Parathyroid adenoma (tissue), 2 donors: ENCODE results near the gene ABHD4.

ENCODE experiments used
- H2AFZ ChIP-seq: fragments of 300-600 bp; sonication (generic); one replicate; pipeline ENCODE4 v1.7.0; 2017; ENCODE audit warnings: antibody characterized with exemption, mild to moderate bottlenecking
- H3K27ac ChIP-seq: fragments of 300-600 bp; sonication (generic); one replicate; pipeline ENCODE4 v1.7.0; 2017
- H3K27me3 ChIP-seq: fragments of 300-600 bp; sonication (generic); one replicate; pipeline ENCODE4 v1.7.0; 2017; ENCODE audit warnings: low read length; ENCODE audit not compliant: control insufficient read depth, insufficient read depth
- H3K36me3 ChIP-seq: fragments of 300-600 bp; sonication (generic); one replicate; pipeline ENCODE4 v1.7.0; 2017; ENCODE audit warnings: low read length; ENCODE audit not compliant: control insufficient read depth, insufficient read depth
- H3K4me1 ChIP-seq: fragments of 300-600 bp; sonication (generic); one replicate; pipeline ENCODE4 v1.7.0; 2017; ENCODE audit warnings: control low read depth
- H3K4me2 ChIP-seq: fragments of 300-600 bp; sonication (generic); one replicate; pipeline ENCODE4 v1.7.0; 2017; ENCODE audit warnings: low read length
- H3K4me3 ChIP-seq: fragments of 300-600 bp; sonication (generic); one replicate; pipeline ENCODE4 v1.7.0; 2017; ENCODE audit warnings: low read depth, low read length
- H3K79me2 ChIP-seq: fragments of 300-600 bp; sonication (generic); one replicate; pipeline ENCODE4 v1.7.0; 2017; ENCODE audit warnings: control low read depth
- H3K9ac ChIP-seq: fragments of 300-600 bp; sonication (generic); one replicate; pipeline ENCODE4 v1.7.0; 2017; ENCODE audit warnings: mild to moderate bottlenecking
- H3K9me3 ChIP-seq: fragments of 300-600 bp; sonication (generic); one replicate; pipeline ENCODE4 v1.7.0; 2017; ENCODE audit warnings: low read length; ENCODE audit not compliant: control insufficient read depth
- CTCF ChIP-seq: fragments of 300-600 bp; sonication (generic); IDR thresholded peaks from one replicate; pipeline ENCODE4 v1.7.0; 2017; ENCODE audit warnings: antibody characterized with exemption, mild to moderate bottlenecking
- donor health status: primary hyperparathyroidism.

ABHD4 gene

DNA sequence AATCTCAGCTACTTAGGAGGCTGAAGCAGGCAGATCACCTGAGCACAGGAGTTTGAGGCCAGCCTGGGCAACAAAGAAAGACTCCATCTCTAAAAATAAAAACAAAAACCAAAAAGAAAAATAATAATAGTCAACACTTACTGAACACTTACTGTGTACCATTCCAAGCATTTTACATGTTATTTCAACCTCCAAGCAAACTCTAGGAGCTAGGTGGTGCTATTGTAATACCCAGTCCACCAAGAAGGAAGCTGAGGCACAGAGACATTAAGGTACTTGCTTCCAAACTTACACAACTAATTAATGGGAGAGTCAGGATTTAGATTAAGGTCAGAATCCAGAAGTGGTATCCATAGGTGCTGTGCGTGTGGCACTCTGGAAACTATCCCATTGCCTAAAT is 59.8 kb downstream of the ABHD4 start:
- Histone ChIP-seq H3K4me1 (no peaks in the 10 kb centered on the region), H3K4me3 (no peak overlapping the region), H3K9ac (no peak overlapping the region), H3K27me3 (no peaks in the 10 kb centered on the region), H3K79me2 (no peaks in the 10 kb centered on the region), H3K27ac (no peak overlapping the region), H3K9me3 (no peaks in the 10 kb centered on the region), H3K36me3 (no peaks in the 10 kb centered on the region), H3K4me2 (no peak overlapping the region), H2AFZ (no peak overlapping the region)
- peak; percentile 61 for TF ChIP-seq CTCF

GRCh38 chr14:22658946-22659345 is 60.8 kb downstream of the ABHD4 start:
- Histone ChIP-seq H3K79me2 (no peaks in the 10 kb centered on the region), H3K4me2 (no peak overlapping the region), H3K36me3 (no peaks in the 10 kb centered on the region), H2AFZ (no peak overlapping the region), H3K4me1 (no peaks in the 10 kb centered on the region), H3K27ac (no peak overlapping the region), H3K9me3 (no peaks in the 10 kb centered on the region), H3K9ac (no peak overlapping the region), H3K4me3 (no peak overlapping the region), H3K27me3 (no peaks in the 10 kb centered on the region)
- no peak for TF ChIP-seq CTCF

GRCh38 chr14:22660654-22661053 is 62.6 kb downstream of the ABHD4 start:
- H3K4me2 ChIP-seq = no peak overlapping the region
- no peaks in the 10 kb centered on the region for H3K4me1 ChIP-seq
- no peak overlapping the region for H3K4me3 ChIP-seq
- H3K9ac ChIP-seq = no peak overlapping the region
- no peaks in the 10 kb centered on the region for H3K79me2 ChIP-seq
- H3K9me3 ChIP-seq = no peaks in the 10 kb centered on the region
- TF ChIP-seq CTCF = no peak
- H2AFZ ChIP-seq = no peak overlapping the region
- H3K36me3 ChIP-seq = no peaks in the 10 kb centered on the region
- no peak overlapping the region for H3K27ac ChIP-seq
- H3K27me3 ChIP-seq = no peaks in the 10 kb centered on the region
